NCI-H524 (cell line): ENCODE results near the gene SAMD4A.
"Not testable (repeated sequence)": the region's sequence is repeated elsewhere in the genome, so short reads cannot be mapped to it uniquely, and the experiment has no call there.

Experiments used
- DNase-seq, 2 experiments: peaks; one replicate each; lab custom pipeline; 2025; lab: John Stamatoyannopoulos, UW

Gene SAMD4A

GRCh38 chr14:54784060-54784459 lies 217.1 kb downstream of the SAMD4A start:
- DNase-seq = no peak

- DNase-seq = no peak
Measured at GRCh38 chr14:54784657-54785056, 217.7 kb downstream of the SAMD4A start.

- no peak for DNase-seq
Measured at GRCh38 chr14:54785136-54785777, 218.3 kb downstream of the SAMD4A start.

GRCh38 chr14:54785778-54786770 lies 219.1 kb downstream of the SAMD4A start:
- DNase-seq = no peak

GRCh38 chr14:54786838-54787237 lies 219.9 kb downstream of the SAMD4A start:
- DNase-seq = no peak

DNA sequence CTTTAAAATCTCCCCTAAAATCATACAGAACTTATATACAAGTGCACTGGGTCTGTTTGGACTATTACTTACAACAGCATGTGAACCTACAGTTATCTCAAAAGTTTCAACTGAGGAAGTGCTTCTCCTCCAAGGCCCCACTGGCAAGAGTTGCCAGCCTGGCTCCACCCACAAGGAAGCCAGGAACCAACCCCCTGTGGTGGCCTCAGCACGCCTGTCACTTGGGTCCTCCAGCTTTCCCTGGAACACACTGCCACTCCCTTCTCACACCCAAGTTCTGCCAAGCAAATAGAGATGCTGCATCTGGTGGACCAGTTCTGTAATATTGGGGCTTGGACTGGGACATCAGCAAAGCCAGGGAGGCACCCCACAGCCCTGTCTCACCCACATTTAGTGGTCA lies 220.3 kb downstream of the SAMD4A start:
- DNase-seq = no peak

DNA sequence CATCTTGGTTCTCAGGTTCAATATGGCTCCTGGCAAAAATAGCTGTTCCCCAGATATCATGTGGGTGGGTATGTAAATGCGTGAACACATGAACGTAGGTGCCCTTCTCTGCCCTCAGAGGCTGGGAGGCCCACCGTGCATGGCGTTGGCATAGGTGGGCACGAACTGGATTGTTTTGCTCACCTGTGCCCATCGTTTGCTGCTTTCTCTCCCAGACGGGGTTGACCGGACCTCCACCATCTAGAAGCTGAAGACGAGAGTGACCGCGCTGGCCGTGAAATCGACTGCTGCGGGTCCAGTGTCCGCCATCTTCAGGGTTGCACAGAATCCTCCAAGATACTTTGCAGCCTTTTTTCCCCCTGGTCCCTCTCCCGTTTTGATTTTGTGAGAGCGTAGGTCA lies 221.8 kb downstream of the SAMD4A start:
- DNase-seq = no peak

- DNase-seq = no peak
Measured at GRCh38 chr14:54789166-54789565, 222.2 kb downstream of the SAMD4A start.

DNA sequence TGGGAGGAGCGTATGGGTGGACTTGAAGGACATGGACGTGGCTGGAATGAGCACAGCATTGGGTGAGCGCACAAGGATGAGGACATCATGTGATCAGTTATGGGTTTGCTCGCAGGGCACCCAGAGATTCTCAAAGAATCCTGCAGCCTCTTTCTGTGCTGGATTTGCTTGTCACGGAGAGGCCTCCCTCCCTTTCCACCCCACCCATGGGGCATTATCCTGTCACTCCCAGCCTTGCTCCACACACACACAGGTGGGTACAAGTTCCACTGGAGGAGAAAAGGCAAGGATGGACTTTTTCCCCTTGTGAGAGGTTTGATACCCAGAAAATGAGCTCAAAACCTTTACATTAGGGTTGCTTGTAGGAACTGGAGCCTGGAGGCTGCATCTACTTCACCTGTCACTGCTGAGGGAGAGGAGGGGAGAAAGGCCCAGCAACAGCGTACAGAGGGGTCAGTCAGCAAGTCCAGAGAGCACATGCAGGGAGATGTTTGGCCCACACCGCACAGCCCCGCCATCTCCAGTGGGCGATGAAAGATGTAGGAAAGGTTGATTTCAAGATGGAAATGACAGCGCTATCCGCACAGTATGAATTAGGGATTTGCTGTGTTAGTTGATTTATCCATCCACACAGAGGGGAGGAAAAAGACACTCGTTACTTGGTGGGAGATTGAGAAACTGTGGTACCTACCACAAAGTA lies 223.0 kb downstream of the SAMD4A start:
- DNase-seq = no peak

DNA sequence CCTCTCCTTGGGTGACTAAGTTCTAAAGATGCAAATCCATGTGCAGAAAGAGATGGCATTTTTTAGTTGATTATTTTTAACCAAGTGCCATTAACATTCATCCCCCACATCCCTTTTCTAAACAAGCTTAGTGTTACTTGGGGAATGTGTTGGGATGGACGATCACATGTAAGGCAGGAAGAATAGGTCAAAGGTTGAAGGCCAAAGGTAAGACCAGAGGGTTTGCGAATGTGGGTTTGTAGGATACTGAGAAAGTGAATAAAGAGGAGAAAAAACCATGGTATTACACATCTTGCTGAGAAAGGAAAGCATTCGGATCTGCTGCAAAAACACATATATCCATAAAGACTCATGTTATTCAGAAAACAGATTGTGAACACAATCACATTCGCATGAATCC lies 224.1 kb downstream of the SAMD4A start:
- no peak for DNase-seq

GRCh38 chr14:54792288-54792687 lies 225.4 kb downstream of the SAMD4A start:
- DNase-seq = no peak

DNA sequence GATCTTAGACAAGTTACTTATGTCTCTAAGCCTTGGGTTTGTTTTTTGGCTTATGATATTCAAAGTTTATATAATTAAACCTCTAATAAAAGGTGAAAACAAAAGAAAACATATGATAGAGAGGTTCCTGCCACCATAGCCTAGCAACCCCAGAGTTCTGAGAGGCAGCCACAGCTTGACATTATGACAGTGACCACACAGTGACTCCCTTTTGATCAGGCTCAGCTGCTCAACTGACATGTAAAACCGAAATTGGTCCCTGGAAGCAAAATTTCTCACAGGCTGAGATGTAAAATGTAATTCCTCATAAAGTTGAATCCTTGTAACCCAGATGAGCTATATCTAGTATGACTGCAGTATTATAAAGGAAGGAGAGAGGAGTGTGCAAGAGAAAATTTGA lies 227.2 kb downstream of the SAMD4A start:
- DNase-seq = no peak

- DNase-seq = no peak
Measured at GRCh38 chr14:54794796-54795195, 227.9 kb downstream of the SAMD4A start.

- DNase-seq = no peak
Measured at GRCh38 chr14:54796961-54797360, 230.0 kb downstream of the SAMD4A start.

- DNase-seq = no peak
Measured at GRCh38 chr14:54797556-54797955, 230.6 kb downstream of the SAMD4A start.

DNA sequence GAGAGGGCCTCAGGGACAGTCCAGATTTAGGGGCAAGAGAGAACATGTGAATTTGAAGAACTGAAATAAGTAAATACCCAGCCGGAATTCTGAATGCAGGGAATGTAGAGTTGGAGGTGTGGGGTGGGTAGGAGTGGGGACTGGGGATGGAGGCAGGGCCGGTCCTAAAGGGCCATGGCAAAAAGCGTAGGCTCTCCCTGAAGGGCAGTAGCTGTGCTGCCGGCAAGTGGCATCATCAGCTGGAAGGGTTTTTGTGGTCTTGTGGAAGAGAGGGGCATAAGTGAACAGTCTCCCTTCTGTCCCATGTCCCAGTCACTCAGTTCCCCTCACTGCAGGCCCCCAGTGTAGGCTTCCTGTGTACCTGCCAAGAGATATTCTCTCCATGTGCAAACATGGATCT lies 231.1 kb downstream of the SAMD4A start:
- no peak for DNase-seq

DNA sequence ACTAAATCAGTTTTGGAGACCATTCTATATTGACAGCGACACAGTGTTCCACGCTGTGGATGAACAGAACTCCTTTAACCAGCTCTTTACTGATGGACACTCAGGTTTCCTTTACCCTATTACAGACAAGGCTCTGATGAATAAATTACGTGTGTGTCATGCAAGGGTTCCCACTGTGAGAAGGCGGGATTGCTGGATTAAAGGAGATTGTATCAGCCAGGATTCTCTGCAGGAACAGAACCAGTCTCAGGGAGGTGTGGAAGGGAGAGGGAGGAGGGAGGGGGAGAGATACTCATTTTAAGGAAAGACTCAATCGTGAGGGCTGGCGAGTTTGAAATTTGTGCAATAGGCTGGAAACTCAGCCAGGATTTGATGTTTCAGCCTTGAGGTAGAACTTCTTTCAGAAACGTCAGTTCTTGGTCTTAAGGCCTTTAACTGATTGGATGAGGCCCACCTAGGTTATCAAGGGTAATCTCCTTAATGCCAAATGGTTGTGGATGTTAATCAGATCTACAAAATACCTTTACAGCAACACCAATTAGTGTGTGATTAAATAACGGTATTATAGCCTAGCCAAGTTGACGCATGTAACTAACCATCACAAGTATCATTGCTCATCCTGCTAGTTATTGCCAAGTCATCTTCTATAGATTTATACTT lies 231.7 kb downstream of the SAMD4A start:
- DNase-seq = no peak

- DNase-seq = not testable (repeated sequence)
Measured at GRCh38 chr14:54801482-54801881, 234.6 kb downstream of the SAMD4A start.

- no peak for DNase-seq
Measured at GRCh38 chr14:54803396-54803795, 236.5 kb downstream of the SAMD4A start.

DNA sequence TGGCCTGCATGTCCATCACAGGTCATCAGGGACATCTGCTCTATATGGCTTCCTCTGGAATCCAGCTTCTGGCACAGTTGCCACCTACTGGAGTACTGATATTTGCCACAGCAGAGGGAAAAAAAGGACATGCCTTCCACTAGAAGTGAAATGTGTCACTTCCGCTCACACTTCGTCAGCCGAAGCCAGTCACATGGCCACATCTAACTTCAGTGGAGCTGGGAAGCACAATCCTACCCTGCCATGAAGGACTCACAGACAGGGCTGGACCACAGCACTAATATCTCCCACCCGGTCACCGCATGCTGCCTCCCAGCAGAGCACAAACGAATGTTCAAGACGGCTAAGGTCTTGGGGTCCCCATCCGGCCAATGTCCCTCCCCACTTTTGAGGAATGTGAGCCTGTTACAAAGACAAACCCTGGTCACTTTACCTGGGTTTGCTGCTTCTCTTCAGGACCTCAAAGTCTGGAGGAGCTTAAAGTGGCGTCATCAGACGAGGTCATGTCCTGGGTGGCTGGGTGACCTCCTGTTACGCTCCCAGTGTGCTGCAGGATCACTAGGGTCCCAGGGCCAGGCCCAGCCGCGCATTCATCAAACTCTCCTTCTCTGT lies 237.1 kb downstream of the SAMD4A start:
- no peak for DNase-seq

DNA sequence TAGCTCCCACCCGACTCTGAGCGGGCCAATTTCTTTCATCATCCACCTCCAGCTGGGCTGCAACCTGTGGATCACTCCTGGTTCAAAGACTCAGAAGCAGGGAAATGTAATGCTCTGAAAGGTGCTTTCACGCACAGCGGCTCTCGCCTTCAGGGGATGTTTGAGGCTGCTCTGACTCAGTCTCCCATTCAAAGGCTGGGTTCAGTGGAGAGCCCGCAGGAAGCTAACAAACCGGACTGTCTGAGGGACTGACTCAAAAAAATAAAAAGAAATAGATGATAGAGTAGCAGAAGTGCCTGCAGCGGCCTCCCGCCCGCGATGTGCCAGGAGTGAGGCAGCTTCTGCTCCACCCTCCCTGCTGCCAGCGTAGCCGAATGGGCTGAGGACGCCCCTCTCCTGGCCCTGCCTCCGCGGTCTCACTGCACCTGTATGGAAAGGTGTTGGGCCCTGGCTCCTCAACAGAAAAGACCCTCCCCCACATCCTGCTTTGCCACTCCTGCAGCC lies 237.7 kb downstream of the SAMD4A start:
- DNase-seq = no peak

- no peak for DNase-seq
Measured at GRCh38 chr14:54805070-54805444, 238.1 kb downstream of the SAMD4A start.
